HL-60 (cell line): ENCODE data around the gene NSRP1.

ENCODE experiments used
- DNase-seq, 2 experiments: peaks; one replicate each; pipeline ENCODE4 v3.0.0-alpha.2; 2010 to 2020; ENCODE audit warnings: low read depth in 1 of 2, low spot score in 1 of 2
- H3K27ac ChIP-seq: fragments of 250-450 bp; sonication (Bioruptor Pico); replicated peaks from 2 replicates; pipeline ENCODE4 v1.5.1; 2020; ENCODE audit warnings: mild to moderate bottlenecking, moderate library complexity
- H3K27me3 ChIP-seq: fragments of 250-450 bp; sonication (Bioruptor Pico); 2 replicates; pipeline ENCODE4 v1.5.1; 2021; ENCODE audit warnings: mild to moderate bottlenecking, moderate library complexity; ENCODE audit not compliant: insufficient read depth, poor library complexity, severe bottlenecking
- H3K4me3 ChIP-seq: replicated peaks from 2 replicates; pipeline ENCODE4 v1.5.1; 2011; ENCODE audit warnings: mild to moderate bottlenecking, control low read depth, low read length; ENCODE audit not compliant: insufficient read depth
- GABPA ChIP-seq: IDR thresholded peaks from 2 replicates; pipeline ENCODE4 v1.6.1; 2012; ENCODE audit warnings: low read depth
- POLR2AphosphoS5 ChIP-seq: IDR thresholded peaks from 2 replicates; pipeline ENCODE4 v1.6.1; 2012; ENCODE audit warnings: low read depth
- SPI1 ChIP-seq: IDR thresholded peaks from 2 replicates; pipeline ENCODE4 v1.6.1; 2012; ENCODE audit warnings: low read depth, mild to moderate bottlenecking, borderline replicate concordance
- TF ChIP-seq, protein P1 (sequence below): IDR thresholded peaks from one replicate; pipeline ENCODE4 v1.5.1; 2011; ENCODE audit warnings: low read length, control low read depth, inconsistent platforms; ENCODE audit not compliant: insufficient read depth
- TF ChIP-seq, protein P2 (sequence below): IDR thresholded peaks from 2 replicates; pipeline ENCODE4 v1.6.1; 2012; ENCODE audit warnings: low read depth; ENCODE audit not compliant: insufficient replicate concordance

The NSRP1 gene

DNA sequence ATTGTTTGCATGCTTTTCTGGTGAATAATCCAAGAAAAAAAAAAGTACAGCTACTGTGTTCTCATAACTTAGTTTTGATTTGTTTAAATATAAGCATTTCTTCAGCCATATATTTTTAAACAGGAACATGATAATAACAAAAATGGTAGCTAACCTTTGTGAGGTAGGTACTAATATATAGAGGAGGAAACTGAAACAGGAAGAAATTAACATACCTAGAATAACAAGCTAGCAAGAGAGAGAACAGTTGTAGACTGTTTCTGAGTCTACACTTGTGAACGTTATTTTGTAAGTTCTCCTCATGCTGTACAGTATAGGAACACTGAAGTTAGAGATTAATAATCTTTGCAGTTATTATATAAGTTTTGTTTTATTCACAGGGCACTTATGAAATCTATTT lies 49.3 kb downstream of the NSRP1 start:
- no peak for DNase-seq
- TF ChIP-seq, protein P1, sequence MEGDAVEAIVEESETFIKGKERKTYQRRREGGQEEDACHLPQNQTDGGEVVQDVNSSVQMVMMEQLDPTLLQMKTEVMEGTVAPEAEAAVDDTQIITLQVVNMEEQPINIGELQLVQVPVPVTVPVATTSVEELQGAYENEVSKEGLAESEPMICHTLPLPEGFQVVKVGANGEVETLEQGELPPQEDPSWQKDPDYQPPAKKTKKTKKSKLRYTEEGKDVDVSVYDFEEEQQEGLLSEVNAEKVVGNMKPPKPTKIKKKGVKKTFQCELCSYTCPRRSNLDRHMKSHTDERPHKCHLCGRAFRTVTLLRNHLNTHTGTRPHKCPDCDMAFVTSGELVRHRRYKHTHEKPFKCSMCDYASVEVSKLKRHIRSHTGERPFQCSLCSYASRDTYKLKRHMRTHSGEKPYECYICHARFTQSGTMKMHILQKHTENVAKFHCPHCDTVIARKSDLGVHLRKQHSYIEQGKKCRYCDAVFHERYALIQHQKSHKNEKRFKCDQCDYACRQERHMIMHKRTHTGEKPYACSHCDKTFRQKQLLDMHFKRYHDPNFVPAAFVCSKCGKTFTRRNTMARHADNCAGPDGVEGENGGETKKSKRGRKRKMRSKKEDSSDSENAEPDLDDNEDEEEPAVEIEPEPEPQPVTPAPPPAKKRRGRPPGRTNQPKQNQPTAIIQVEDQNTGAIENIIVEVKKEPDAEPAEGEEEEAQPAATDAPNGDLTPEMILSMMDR = no peak
- TF ChIP-seq, protein P2, sequence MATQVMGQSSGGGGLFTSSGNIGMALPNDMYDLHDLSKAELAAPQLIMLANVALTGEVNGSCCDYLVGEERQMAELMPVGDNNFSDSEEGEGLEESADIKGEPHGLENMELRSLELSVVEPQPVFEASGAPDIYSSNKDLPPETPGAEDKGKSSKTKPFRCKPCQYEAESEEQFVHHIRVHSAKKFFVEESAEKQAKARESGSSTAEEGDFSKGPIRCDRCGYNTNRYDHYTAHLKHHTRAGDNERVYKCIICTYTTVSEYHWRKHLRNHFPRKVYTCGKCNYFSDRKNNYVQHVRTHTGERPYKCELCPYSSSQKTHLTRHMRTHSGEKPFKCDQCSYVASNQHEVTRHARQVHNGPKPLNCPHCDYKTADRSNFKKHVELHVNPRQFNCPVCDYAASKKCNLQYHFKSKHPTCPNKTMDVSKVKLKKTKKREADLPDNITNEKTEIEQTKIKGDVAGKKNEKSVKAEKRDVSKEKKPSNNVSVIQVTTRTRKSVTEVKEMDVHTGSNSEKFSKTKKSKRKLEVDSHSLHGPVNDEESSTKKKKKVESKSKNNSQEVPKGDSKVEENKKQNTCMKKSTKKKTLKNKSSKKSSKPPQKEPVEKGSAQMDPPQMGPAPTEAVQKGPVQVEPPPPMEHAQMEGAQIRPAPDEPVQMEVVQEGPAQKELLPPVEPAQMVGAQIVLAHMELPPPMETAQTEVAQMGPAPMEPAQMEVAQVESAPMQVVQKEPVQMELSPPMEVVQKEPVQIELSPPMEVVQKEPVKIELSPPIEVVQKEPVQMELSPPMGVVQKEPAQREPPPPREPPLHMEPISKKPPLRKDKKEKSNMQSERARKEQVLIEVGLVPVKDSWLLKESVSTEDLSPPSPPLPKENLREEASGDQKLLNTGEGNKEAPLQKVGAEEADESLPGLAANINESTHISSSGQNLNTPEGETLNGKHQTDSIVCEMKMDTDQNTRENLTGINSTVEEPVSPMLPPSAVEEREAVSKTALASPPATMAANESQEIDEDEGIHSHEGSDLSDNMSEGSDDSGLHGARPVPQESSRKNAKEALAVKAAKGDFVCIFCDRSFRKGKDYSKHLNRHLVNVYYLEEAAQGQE = no peak
- TF ChIP-seq GABPA (no peak), SPI1 (no peak), POLR2AphosphoS5 (no peak)
- no peak overlapping the region for H3K27ac ChIP-seq
- H3K4me3 ChIP-seq = no peak overlapping the region
- no peaks in the 10 kb centered on the region for H3K27me3 ChIP-seq

DNA sequence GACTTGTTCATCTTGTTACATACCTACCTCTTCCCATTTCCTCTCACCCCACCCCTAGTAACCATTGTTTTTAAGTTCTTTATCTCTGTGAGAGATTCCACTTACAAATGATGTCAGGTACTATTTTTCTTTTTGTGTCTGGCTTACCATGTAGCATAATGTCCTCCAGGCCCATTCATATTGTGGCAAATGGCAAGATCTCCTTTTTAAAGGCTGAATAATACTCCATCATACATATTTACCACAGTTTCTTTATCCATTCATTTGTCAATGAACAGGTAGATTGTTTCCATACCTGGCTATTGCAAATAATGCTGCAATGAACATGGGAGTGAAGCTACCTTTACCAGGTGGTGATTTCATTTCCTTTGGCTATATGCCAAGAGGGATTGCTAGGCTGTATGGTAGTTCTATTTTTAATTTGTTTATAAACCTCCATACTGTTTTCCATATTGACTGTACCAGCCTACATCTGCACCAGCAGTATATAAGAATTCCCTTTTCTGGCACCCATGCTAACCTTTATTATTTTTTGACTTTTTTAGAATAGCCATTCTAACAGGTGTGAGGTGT lies 53.9 kb downstream of the NSRP1 start:
- no peaks in the 10 kb centered on the region for H3K27me3 ChIP-seq
- TF ChIP-seq, protein P2 = no peak
- TF ChIP-seq, protein P1 = no peak
- TF ChIP-seq POLR2AphosphoS5 = no peak
- H3K4me3 ChIP-seq = no peak overlapping the region
- H3K27ac ChIP-seq = no peak overlapping the region
- no peak for DNase-seq

DNA sequence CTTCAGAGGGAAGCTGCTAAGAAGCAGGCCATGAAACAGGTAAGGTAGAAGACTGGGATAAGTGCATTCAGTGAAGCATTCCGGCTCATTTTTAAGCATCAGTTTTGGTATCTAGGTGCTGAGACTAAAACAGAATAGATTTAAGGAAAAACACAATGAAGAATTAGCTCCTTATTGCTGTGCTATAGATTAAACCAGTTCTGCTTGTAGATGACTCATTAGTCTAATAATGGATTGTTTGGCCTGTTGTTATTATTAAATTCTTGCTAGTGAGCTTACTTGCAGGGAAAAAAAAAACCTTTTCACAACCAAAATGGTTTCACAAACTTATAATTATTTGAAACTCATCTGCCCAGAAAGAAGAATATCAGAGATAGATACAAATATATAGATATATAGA lies 55.9 kb downstream of the NSRP1 start:
- Histone ChIP-seq H3K4me3 (no peak overlapping the region), H3K27me3 (no peaks in the 10 kb centered on the region), H3K27ac (no peak overlapping the region)
- TF ChIP-seq, protein P2 = no peak
- no peak for TF ChIP-seq GABPA
- TF ChIP-seq, protein P1 = no peak
- no peak for TF ChIP-seq POLR2AphosphoS5
- TF ChIP-seq SPI1 = no peak
- no peak for DNase-seq
